ENCODE measurements around the gene RDM1. TPM values are rescaled to one million over a fixed set of nuclear protein-coding genes. Genes with fewer than 3 reads are reported as not detected.

The RDM1 gene
- total RNA-seq, 1 donor from 2014 or later: 6.3 TPM

DNA sequence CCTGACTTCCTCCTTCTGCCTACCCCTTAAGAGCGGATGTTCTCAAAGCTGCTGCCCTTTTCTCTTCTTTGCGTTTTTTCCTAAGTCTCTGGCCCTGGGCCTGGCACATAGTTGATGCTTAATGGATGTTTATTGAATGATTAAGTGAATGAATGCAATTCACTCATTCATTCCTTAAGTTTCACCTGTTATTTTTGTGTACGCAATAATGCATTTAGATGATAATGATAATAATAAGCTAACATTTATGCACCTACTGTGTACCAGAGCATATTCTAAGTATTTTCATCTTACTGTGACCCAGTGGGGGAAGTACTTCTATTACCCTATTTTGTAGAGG is 54.8 kb downstream of the RDM1 start:
- intact Hi-C loops (cut with micrococcal nuclease): loop anchor here (2.0 kb wide), 1 partner anchor 15 kb away; no protein-coding TSS in a partner anchor

DNA sequence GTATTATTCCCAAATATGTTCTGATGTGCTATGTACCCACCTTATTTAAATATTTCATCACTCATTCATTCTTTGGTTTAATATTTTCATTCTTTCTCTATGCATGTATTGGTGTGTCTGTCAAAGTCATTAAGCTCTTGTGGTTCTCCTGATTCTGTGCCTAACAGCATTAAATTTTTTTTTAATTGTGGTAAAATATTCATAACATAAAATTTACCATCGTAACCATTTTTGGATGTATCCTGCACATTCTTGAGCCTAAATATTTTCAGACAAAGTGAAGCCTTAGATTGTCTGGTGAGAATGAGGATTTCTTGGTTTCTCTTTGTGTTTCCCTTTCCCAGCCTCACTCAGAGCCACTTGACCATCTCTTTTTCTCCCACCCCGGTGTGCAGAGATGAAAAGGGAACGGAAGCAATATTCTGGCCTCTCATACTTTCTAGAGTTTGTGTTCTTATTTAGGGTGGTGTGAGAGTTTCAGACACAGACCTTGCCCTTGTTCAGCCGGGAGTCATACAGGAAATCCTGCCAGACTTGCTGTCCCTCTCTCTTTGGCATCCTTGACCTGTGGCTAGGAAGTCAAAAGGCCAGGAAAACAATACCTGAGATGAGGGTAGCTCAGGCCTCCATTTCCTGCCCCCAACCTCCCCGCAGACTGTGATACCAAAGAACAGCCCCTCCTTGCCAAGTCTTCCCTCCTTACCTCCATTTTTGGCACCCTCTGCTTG is 55.3 kb downstream of the RDM1 start:
- intact Hi-C loops (cut with micrococcal nuclease): no loop called here

DNA sequence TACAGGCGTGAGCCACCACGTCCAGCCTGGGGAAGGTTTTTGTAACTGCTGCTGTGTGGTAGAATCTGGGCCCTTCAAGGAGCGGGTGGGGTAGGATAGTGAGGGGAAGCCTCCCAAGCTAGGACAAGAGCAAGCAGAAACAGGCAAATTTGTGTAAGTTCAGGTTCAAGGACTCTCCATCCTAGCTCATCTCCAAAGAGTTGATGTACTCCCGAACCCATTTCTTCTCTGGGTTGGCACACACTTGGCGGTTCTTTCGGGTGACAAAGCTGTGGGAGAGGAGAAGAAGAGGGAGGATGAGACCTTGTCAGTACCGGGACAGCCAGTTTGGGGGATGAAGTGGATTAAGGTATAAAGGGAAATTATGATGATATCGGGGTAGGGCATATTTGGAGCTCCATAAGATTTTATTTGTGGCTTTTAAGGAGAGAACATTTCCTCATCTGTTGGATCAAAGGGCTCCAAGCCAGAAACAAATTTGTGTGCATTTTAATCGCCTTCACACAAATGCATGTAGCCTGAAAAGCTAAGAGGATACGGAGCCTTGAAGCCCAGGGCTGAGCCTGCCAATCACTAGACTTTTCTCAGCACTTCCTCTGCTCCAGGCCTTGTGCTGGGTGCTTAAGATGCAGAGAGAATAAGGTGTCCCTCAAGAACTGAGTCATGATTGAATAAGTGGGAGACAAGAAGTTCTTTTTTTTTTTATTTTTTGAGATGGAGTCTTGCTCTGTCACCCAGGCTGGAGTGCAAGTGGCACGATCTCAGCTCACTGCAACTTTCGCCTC is 58.2 kb downstream of the RDM1 start:
- intact Hi-C loops (cut with micrococcal nuclease): no loop called here

DNA sequence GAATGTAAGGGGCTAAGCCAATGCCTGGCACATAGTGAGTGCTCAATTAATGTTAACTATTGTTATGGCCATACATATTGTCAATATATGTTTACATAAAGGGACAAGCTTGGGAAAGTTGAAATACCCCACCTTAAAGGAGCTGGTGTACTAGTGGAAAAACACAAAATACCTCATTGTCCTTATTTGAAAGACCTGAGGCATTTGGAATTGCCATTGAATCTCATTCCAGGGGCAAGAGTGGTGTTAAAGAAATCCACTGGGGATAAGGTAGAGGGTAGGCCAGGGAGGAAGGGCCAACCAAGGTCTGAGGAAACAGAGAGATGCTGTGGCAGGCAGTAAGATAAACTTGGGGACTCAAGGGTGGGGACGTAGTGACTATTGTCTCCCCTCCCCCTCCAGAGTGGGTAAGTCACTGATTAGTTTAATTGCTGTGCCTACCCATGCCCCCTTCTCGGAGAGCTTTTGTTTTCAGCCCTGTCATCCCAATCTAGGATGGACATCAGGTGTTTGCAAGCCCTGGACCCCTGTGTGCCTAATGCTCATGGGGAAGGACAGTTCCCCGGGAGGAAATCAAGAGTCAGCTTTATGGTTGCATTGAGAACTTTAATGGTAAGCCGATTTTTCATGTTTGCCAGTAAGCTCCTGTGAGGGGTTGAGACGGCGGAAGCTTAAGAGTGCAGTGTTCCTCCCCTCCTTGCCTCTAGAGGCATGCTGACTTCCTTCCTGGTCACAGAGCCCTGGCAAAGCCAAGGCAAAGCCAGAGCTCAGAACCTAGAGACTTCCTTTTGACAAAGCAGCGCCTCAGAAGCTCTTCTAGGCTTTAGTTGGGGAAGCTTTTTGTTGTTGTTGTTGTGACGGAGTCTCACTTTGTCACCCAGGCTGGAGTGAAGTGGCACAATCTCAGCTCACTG is 59.4 kb downstream of the RDM1 start:
- intact Hi-C loops (cut with micrococcal nuclease): no loop called here

DNA sequence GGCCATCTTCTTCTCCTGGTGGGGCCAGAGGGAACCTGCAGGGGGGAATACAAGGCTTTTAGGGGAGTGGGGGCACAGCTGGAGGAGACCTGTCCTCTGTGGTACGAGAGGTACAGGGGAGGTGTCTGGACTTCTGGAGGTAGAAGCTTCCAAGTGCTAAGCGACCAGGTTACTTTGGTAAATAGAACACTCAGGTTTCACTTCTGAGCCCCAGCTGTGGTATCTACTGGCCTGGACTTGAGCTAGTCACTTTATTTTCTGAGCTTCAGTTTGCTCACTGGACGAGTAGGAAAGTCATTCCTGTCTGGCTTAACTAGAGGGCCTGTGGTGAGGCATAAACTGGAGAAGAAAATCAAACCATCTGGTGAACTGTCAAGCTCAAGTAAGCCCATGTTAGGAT is 61.8 kb downstream of the RDM1 start, which contains the start of gene HEATR9:
HEATR9 (minus strand) TSS at position 155 of the 400 bp plus-strand sequence; CDS start at position 6, 149 bp downstream.
- intact Hi-C loops (cut with micrococcal nuclease): no loop called here

Other genes with a start within 250 kb of the RDM1 start
- 0.29 and 1.3 TPM in 2 replicates for gene RASL10B, start 199.1 kb downstream of the RDM1 start, total RNA-seq
- gene GAS2L2, start 177.5 kb downstream of the RDM1 start, total RNA-seq: not detected in 2 replicates
- not detected in 2 replicates for gene C17orf50, start 169.9 kb downstream of the RDM1 start, total RNA-seq
- not detected in 2 replicates for gene MMP28, start 135.1 kb downstream of the RDM1 start, total RNA-seq
- 275 and 280 TPM in 2 replicates for gene TAF15, start 121.3 kb downstream of the RDM1 start, total RNA-seq
- 0.56 and 0.85 TPM in 2 replicates for gene HEATR9, start 61.9 kb downstream of the RDM1 start, total RNA-seq
- 112 and 114 TPM in 2 replicates for gene CCL5, start 50.4 kb downstream of the RDM1 start, total RNA-seq
- gene LYZL6, start 12.9 kb upstream of the RDM1 start, total RNA-seq: not detected in 2 replicates
- gene CCL16, start 50.7 kb upstream of the RDM1 start, total RNA-seq: not detected in 2 replicates
- not detected in 2 replicates for gene CCL14, start 56.0 kb upstream of the RDM1 start, total RNA-seq
- not detected in 2 replicates for gene CCL15, start 70.8 kb upstream of the RDM1 start, total RNA-seq
- gene CCL23, start 87.2 kb upstream of the RDM1 start, total RNA-seq: not detected in 2 replicates
- gene CCL18, start 133.5 kb upstream of the RDM1 start, total RNA-seq: not detected in 2 replicates
- gene CCL3, start 159.4 kb upstream of the RDM1 start, total RNA-seq: 114 and 123 TPM in 2 replicates
- 101 and 115 TPM in 2 replicates for gene CCL4, start 173.1 kb upstream of the RDM1 start, total RNA-seq
- gene TBC1D3B, start 245.9 kb upstream of the RDM1 start, total RNA-seq: 12.9 and 14.1 TPM in 2 replicates